ENCODE measurements around the gene IPO13.

IPO13 gene

DNA sequence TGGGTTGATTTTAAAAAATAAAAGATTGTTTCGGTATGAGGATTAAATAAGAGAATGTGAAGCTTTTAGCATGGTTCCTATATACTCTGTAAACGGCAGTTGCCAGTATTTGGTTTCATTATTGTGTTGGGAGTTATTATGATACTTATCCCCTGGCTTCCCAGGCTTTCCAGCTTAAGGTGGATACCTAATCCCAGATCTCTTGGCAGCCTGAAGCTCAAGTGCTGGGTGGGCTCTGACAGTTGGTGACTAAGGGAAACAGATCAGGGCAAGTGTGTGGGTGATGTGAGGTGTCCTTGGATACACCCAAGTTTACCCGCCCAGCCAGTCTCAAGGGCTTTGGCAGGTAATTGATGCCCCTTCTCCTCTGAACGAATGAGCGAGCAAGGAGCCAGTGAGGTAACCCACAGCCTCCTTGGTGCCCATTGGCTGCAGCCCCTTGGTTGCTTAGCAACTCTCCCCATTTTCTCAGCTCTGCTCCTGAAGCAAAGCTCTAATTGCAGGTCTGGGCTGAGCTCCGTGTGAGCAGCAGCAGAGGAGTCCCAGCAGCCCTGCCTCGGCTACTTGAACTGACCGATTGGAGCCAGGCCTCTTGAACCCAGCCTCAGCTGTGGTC lies 6.1 kb downstream of the IPO13 start:
- DNase-seq = no peak

GRCh38 chr1:43953361-43953760 lies 6.6 kb downstream of the IPO13 start:
- DNase-seq = no peak

- no peak for DNase-seq
Measured at GRCh38 chr1:43954036-43954435, 7.3 kb downstream of the IPO13 start.

DNA sequence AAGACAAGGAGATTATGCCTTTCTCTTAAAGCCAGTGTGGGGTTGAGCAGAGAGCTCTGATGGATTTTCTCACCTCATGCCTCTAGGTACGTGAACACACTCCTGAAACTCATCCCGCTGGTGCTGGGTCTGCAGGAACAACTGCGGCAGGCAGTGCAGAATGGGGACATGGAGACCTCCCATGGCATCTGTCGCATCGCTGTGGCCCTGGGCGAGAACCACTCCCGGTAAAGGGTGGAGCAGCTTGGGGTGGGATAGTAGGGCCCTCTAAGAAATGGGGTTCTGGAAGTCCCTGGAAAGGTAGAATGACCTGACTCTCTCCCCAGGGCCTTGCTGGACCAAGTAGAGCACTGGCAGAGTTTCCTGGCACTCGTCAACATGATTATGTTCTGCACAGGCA lies 9.5 kb downstream of the IPO13 start:
- no peak for DNase-seq

DNA sequence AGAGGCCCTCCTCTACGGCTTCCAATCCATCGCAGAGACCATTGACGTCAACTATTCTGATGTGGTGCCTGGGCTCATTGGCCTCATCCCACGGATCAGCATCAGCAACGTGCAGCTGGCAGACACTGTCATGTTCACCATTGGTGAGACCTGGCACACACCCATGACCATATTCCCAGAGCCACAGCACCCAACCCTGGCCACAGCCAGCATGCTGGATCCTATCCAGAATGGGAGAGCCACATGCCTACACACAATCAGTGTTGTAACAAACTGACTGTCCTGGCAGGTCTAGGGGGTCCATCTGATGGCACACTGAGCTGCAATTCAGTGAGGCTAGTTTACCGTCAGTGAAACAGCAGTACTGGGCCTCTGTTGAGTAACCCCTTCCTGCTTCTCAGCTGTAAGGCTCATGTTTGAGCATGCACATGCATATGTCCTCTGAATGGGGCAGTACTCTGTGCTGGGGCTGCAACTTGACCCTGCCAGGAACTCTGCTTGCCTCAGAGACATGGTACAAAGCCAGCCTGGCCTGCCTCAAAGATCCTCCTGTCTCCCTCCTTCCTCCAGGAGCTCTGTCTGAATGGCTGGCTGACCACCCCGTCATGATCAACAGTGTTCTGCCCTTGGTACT lies 10.8 kb downstream of the IPO13 start:
- DNase-seq = no peak

GRCh38 chr1:43958351-43959255 lies 11.9 kb downstream of the IPO13 start:
- DNase-seq = no peak

- DNase-seq = no peak
Measured at GRCh38 chr1:43960798-43961197, 14.0 kb downstream of the IPO13 start.

DNA sequence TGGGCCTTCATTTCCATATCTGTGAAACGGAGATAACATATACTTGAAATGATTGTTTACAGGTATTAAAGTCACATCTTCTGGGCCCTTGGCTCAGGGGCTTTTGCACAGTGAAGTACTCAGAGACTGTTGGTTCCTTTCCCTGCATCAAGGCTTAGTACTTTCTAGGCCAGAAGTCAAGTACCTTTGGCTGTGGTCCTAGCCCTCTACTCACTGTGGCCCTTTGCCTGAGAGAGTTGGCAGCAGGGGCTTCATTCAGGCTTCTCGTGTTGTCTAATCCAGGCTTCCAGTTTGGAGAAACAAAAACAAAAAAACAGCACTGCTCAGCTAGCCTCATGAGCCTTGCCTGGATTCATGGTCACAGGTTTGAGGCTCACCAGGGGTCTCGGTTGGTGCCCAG lies 14.9 kb downstream of the IPO13 start:
- no peak for DNase-seq

DNA sequence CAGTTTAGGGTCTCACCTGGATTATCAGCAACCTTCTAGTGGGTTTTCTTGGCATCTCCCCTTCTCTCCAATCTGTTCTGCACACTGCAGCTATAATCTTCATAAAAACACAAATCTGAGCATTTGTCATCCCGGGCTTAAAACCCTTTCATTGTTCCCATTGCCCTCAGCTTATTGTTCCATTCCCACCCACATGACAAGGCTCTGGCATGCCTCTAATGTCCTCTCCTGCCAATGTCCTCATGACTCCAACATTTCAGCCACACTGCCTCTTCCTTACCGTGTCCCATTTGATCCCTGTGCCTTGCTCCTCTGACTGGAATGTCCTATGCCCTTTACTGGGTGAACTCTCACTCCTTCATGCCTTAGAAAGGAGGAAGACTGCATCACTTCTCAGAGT lies 15.6 kb downstream of the IPO13 start:
- no peak for DNase-seq

GRCh38 chr1:43963006-43963405 lies 16.3 kb downstream of the IPO13 start:
- DNase-seq = no peak

DNA sequence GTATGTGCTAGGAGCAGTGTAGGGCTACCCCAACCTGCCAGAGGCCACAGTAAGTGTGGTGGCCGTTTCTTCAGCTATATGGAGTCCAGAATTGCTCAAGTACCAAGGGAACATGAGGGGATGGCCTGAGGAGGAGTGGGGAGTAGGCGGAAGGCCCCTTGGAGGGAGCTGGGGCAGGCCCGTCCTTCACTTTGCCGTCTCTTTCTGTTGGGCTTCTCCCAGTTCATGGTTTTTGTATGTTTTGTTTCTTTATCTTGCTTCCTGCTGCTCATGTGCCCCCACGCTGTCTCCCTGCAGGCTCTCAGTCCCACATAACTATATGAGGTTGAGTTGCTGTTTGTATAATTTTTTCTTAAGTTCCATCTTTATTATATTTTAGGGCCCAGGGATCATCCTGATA lies 17.1 kb downstream of the IPO13 start:
- DNase-seq = no peak

GRCh38 chr1:43965316-43965715 lies 18.6 kb downstream of the IPO13 start:
- no peak for DNase-seq

DNA sequence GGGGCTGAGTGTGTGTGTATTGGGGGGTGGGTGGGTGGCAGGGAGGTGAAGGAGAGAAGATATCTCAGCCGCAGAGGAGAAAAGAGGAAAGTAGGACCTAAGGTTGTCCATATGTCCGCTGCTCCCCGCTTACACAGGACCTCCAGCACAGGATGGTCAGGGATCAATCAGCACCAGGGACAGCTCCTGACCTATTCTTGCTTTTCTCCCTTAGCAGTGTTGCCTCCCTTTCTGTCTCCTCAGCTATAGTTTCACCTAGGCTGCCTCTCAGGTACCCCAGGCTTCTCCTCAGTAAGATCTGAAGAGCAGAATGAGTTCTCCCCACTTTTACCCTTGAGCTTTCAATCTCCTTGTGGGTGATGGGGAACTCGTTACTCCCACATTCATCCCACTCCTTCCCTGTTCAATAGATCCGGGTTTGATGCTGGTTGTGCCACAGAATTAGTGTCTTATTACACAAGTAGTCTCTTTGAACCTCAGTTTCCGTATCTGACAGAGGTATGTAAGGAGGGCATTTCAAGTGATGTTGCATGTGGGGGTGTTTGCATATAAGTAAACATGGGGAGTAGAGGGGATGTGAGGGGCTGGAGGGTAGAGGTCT lies 21.7 kb downstream of the IPO13 start:
- peak; percentile 45 for DNase-seq

DNA sequence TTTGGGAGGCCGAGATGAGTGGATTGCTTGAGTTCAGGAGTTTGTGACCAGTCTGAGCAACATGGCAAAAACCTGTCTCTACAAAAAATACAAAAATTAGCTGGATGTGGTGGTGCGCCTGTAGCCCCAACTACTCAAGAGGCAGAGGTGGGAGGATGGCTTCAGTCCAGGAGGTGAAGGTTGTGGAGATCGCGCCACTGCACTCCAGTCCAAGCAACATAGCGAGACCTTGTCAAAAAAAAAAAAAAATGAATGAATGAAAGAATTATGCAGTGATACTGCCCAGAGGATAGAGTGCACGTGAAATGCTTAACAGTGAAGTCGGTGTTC lies 22.6 kb downstream of the IPO13 start:
- DNase-seq = no peak

DNA sequence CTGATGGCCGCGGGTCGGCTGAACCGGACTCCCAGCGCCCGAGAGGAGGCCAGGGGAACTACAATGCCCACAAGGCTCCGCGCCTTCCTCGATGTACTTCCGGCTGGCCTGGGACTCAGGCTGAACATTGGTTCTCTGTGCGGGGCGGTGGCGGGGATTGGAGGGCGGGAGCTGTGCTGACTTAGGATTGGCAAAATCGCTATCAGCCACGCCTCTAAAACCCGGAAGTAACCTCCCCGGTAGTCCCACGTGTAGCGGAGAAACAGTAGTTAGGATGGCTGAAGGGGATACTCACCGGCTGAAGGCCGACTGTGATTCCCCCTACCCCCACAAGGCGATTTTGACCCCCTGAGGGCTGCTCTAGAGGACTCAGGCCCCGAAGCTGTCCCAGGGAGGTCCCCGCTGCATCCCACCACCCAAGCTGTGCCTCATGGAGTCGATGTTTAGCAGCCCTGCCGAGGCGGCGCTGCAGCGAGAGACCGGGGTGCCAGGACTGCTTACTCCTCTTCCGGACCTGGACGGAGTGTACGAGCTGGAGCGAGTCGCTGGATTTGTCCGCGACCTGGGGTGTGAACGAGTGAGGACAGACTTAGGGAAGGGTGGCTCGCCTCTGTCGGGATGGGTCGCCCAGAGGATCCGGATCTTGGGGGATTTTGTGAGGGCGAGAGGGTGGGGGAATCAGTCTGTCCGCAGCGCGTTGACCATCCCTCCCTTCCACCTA lies 23.2 kb downstream of the IPO13 start, which contains the start of gene DPH2:
TSS of gene DPH2 (plus strand) at position 265 of the 721 bp plus-strand sequence. CDS start at position 431, 166 bp downstream.
- DNase-seq = peak; percentile 98

DNA sequence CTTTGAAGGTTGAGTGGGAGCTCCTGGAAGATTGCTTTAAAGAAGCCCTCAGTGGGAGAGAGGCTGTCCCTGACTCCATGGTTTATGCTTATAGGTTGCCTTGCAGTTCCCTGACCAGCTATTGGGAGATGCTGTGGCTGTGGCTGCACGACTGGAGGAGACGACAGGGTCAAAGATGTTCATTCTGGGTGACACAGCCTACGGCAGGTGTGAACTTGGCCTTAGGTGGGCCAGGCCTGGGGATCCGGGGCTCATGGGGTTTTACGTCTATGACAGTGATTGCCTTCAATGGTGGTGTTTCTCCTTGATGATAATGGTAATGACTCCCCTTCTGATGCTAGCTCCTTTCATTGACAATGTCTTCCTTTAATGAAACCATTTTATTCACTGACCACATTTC lies 23.8 kb downstream of the IPO13 start:
- no peak for DNase-seq

- no peak for DNase-seq
Measured at GRCh38 chr1:43970911-43971310, 24.2 kb downstream of the IPO13 start.

DNA sequence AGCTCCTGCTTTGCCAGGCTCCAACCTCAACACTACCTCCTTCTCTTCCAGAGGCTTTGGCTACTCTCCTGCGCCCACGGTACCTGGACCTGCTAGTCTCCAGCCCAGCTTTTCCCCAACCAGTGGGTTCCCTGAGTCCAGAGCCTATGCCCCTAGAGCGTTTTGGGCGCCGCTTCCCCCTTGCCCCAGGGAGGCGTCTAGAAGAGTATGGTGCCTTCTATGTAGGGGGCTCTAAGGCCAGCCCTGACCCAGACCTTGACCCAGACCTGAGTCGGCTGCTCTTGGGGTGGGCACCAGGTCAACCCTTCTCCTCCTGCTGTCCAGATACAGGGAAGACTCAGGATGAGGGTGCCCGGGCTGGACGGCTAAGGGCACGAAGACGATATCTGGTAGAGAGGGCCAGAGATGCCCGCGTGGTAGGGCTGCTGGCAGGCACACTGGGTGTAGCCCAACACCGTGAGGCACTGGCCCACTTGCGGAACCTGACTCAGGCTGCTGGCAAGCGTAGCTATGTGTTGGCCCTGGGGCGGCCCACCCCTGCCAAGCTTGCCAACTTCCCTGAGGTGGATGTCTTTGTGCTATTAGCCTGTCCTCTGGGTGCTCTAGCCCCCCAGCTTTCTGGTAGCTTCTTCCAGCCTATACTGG lies 24.7 kb downstream of the IPO13 start:
- DNase-seq = no peak

DNA sequence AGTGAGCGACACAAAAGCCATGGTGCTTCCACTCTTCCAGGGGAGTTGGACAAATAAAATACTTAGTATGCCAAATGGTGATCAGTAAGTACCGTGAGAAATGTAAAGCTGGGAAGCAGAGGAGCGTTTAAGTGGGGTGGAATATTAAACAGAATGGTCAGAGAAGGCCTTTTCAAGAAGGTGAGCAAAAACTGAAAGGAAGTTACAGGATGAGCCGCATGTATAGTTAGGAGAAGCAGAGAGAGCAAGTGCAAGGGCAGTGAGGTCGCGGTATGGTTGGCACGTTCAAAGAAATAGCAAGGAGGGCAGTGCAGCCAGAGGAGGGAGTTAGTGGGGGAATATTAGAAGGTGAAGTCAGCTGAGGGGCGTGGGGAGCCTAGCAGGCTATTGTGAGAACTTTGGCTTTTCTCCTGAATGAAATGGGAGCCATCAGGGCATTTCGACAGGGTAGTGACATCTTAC lies 27.3 kb downstream of the IPO13 start:
- no peak for DNase-seq

GRCh38 chr1:43974443-43975248 lies 27.9 kb downstream of the IPO13 start, which contains the start of gene ATP6V0B:
Gene ATP6V0B (plus strand): TSS chr1:43974960. CDS start chr1:43975041, 81 bp downstream.
- DNase-seq = peak; percentile 98

All from activated CD4-positive, alpha-beta T cell treated with anti-CD3 and anti-CD28 coated beads for 48 hours (primary cell).